Activated CD4-positive, alpha-beta memory T cell treated with anti-CD3 and anti-CD28 coated beads, Interleukin-2, amount 10 ng/mL, durations not matched to agents 7 days and 5 days (primary cell): Measurements from ENCODE around the gene MAP2K3. TPM values are rescaled to one million over a fixed set of nuclear protein-coding genes. Genes with fewer than 3 reads are reported as not detected.
A peak's percentile ranks its signal among the peaks of the same experiment; 100 is the strongest.

Experiments
- CTCF ChIA-PET: fragments of 350-600 bp; sonication (Branson Sonifier 250); formaldehyde crosslinking; loops from one replicate; lab custom pipeline; 2021; ENCODE audit warnings: antibody characterized with exemption, inconsistent platforms; lab: Charles Lee
- POLR2A ChIA-PET: fragments of 350-600 bp; sonication (Branson Sonifier 250); formaldehyde crosslinking; loops from one replicate; lab custom pipeline; 2021; ENCODE audit warnings: antibody characterized with exemption; lab: Charles Lee
- DNase-seq: peaks from one replicate; pipeline ENCODE4 v3.0.0-alpha.2; 2020
- H3K27ac Mint-ChIP-seq: one replicate; pipeline ENCODE4 v1.8.0; 2021; ENCODE audit warnings: mild to moderate bottlenecking, mixed read lengths
- H3K27me3 Mint-ChIP-seq: one replicate; pipeline ENCODE4 v1.8.0; 2021; ENCODE audit warnings: mixed read lengths
- H3K36me3 Mint-ChIP-seq: one replicate; pipeline ENCODE4 v1.8.0; 2021; ENCODE audit warnings: low read depth, mixed read lengths
- H3K4me1 Mint-ChIP-seq: one replicate; pipeline ENCODE4 v1.8.0; 2021; ENCODE audit warnings: mixed read lengths
- H3K4me3 Mint-ChIP-seq: one replicate; pipeline ENCODE4 v1.8.0; 2021; ENCODE audit warnings: mild to moderate bottlenecking, mixed read lengths
- H3K9me3 Mint-ChIP-seq: one replicate; pipeline ENCODE4 v1.8.0; 2021; ENCODE audit warnings: mixed read lengths
- total RNA-seq, 2 experiments: library from RNA; stranded (reverse); gene quantifications; one replicate each; pipeline ENCODE4 v1.2.3, GENCODE V29; 2021

MAP2K3 gene
- total RNA-seq, 2 experiments from 2014 or later = 74.2 to 76.0 TPM

DNA sequence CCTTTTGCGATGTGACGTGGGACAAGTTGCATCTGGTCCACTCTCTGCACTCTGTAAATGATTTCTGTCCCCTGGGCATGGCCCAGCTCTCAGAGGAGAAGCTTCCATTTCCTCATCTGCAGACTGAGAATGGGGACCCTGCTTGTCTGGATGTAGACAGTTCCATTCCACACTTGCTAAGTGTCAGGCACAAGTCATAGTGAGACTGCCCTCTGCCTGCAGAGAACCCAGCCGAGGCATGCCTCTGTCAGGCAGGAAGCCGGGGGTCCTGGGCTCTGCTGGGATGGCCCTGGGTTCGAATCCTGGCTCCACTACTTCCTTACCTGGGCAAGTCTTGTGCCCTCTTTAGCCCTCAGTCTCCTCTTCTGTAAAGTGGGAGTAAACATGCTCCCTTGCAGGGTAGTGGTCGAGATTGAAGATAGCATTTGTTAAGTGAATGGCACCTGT, 4.1 kb downstream of the MAP2K3 start:
- H3K27me3 Mint-ChIP-seq = no peaks in the 10 kb centered on the region
- H3K4me3 Mint-ChIP-seq = peak overlapping the region; percentile 97
- ChIA-PET POLR2A (interaction anchor here (0.8 to 3.7 kb wide), 8 partner anchors 9 to 263 kb away, joined by 3 to 23 read pairs (median 4); partner anchors contain the start of gene DHRS7B), CTCF (interaction anchor here (0.8 to 2.1 kb wide), 3 partner anchors 9 to 268 kb away, joined by 4 to 8 read pairs (median 5); partner anchors contain the start of gene TMEM11)
- peaks cover 42% of the 10 kb centered on the region for H3K4me1 Mint-ChIP-seq
- peaks cover 28% of the 10 kb centered on the region for H3K36me3 Mint-ChIP-seq
- peak; percentile 51 for DNase-seq
- peak overlapping the region; percentile 92 for H3K27ac Mint-ChIP-seq
- H3K9me3 Mint-ChIP-seq = no peaks in the 10 kb centered on the region

DNA sequence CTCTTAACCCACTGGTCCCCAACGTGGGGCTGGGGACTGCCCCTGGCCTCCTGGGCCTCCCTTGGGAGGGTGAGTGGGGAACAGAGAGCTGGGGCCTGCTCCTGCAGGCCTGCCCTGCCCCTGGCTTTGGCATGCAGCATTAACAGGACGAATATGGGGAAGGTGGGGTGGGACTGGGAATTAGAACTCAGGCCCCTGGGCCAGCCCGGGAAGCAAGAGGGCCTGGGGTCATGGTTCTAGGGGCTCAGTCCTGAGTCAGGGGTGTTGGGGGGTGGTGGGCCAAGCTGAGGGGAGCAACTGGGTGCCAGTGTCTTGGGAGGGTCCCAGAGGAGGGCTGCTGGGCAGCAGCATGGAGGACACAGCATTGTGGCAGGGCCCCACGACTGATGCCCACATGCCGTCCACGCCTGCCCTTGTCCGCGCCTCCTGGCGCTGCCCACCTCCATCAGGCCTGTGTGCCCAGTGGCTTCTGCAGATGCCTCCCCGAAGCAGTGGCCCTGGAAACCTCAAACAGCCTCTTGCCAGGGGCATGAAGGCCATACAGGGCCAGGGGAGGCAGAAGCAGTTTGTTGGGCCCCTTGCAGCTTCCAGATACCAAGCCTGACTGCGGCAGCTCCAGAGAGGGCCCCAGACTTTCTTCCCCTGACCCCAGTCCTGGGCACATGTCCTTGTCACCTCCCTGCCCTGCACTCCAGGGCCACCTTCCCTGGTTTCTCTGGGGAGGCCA, 4.8 kb downstream of the MAP2K3 start:
- CTCF ChIA-PET = no interaction called here
- Mint-ChIP-seq H3K9me3 (no peaks in the 10 kb centered on the region), H3K4me3 (no peak overlapping the region), H3K4me1 (peaks cover 42% of the 10 kb centered on the region), H3K27me3 (no peaks in the 10 kb centered on the region), H3K27ac (peak overlapping the region; percentile 92), H3K36me3 (peaks cover 28% of the 10 kb centered on the region)
- no peak for DNase-seq
- POLR2A ChIA-PET = interaction anchor here (0.7 kb wide), 1 partner anchor 21 kb away, joined by 3 read pairs; no protein-coding TSS in a partner anchor

- Mint-ChIP-seq H3K27ac (peak overlapping the region; percentile 10), H3K36me3 (peaks cover 30% of the 10 kb centered on the region), H3K4me3 (no peak overlapping the region), H3K9me3 (peaks cover 6% of the 10 kb centered on the region), H3K27me3 (no peaks in the 10 kb centered on the region), H3K4me1 (peaks cover 42% of the 10 kb centered on the region)
- CTCF ChIA-PET = no interaction called here
- DNase-seq = no peak
- POLR2A ChIA-PET = interaction anchor here (0.7 kb wide), 1 partner anchor 22 kb away, joined by 3 read pairs; no protein-coding TSS in a partner anchor
These were observed 5.5 kb downstream of the MAP2K3 start for GRCh38 chr17:21289902-21290571.

GRCh38 chr17:21291357-21291756, 6.8 kb downstream of the MAP2K3 start:
- H3K27me3 Mint-ChIP-seq = no peaks in the 10 kb centered on the region
- peaks cover 39% of the 10 kb centered on the region for H3K4me1 Mint-ChIP-seq
- peaks cover 10% of the 10 kb centered on the region for H3K9me3 Mint-ChIP-seq
- H3K4me3 Mint-ChIP-seq = no peak overlapping the region
- ChIA-PET CTCF (no interaction called here), POLR2A (no interaction called here)
- peaks cover 17% of the 10 kb centered on the region for H3K36me3 Mint-ChIP-seq
- no peak for DNase-seq
- no peak overlapping the region for H3K27ac Mint-ChIP-seq

DNA sequence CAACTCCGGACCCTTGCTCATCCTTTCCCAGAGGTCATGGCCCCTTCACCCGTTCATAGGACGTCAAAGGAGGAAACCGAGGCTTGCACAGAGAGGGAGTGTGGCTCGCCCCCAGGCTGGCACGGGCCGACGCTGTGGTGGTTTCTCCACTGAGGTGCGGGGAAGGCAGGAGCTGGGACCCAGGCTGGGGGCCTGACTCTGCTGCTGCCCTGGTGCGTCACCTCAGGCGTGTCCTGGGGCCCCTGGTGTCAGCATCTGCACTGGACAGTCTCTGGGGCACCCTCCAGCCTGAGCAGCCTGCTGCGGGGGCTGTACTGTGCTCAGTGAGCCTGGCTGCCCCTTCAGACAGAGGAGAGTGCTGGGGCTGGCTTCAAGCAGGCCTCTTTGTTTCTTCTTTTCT, 7.4 kb downstream of the MAP2K3 start:
- Mint-ChIP-seq H3K36me3 (peaks cover 15% of the 10 kb centered on the region), H3K27ac (no peak overlapping the region), H3K27me3 (no peaks in the 10 kb centered on the region), H3K4me1 (peaks cover 34% of the 10 kb centered on the region), H3K4me3 (no peak overlapping the region), H3K9me3 (peaks cover 10% of the 10 kb centered on the region)
- CTCF ChIA-PET = no interaction called here
- POLR2A ChIA-PET = no interaction called here
- no peak for DNase-seq

DNA sequence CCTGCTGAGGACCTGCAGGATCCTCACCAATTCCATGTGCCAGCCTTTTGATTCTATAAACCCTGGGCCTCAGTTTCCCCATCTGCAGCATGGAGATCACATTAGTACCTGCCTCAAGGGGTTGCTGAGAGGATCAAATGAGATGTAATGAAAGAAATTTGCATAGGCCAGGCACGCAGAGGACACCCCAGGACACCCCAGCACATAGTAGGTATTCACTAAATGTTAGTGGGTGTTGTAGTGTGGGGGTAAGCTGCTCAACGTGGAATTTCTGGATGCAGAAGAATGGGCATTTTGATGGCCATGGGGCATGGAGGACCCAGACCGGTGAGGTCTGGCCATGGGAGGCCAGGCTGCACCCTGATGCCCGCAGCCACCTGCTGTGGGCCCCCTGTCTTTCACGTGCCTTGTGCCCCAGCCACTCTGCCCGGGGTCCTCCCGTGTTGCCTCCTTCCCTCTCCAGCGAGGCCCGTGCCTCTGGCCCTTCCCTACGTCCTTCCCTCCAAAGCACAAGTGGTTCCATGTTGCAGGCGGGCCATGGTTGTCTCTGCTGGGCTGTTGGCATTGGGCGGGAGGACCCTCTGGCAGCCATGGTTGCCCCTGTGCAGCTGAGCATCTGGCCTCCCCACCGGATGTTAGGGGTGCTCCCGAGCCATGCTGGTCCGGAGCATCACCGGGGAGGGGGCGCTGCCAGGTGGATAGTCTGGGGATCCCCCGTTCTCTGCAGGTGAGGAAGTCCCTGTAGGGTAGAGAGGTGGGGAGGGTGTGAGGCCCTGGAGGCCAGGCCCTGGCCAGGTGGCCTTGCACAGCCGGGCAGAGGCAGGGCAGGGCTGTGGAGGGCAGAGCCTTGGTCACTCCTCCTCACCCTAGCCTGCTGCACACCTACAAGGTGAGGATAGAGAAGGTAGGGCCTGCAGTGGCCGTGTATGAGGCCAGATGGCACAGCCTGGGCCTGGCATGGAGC, 8.6 kb downstream of the MAP2K3 start:
- ChIA-PET POLR2A (no interaction called here), CTCF (no interaction called here)
- Mint-ChIP-seq H3K4me1 (peaks cover 21% of the 10 kb centered on the region), H3K4me3 (no peak overlapping the region), H3K27ac (no peak overlapping the region), H3K36me3 (peaks cover 11% of the 10 kb centered on the region), H3K27me3 (no peaks in the 10 kb centered on the region), H3K9me3 (peaks cover 10% of the 10 kb centered on the region)
- no peak for DNase-seq

GRCh38 chr17:21293831-21294210, 9.3 kb downstream of the MAP2K3 start:
- peaks cover 14% of the 10 kb centered on the region for H3K4me1 Mint-ChIP-seq
- peaks cover 16% of the 10 kb centered on the region for H3K36me3 Mint-ChIP-seq
- CTCF ChIA-PET = no interaction called here
- H3K4me3 Mint-ChIP-seq = no peak overlapping the region
- H3K27me3 Mint-ChIP-seq = no peaks in the 10 kb centered on the region
- H3K9me3 Mint-ChIP-seq = peaks cover 12% of the 10 kb centered on the region
- POLR2A ChIA-PET = no interaction called here
- no peak for DNase-seq
- H3K27ac Mint-ChIP-seq = no peak overlapping the region

DNA sequence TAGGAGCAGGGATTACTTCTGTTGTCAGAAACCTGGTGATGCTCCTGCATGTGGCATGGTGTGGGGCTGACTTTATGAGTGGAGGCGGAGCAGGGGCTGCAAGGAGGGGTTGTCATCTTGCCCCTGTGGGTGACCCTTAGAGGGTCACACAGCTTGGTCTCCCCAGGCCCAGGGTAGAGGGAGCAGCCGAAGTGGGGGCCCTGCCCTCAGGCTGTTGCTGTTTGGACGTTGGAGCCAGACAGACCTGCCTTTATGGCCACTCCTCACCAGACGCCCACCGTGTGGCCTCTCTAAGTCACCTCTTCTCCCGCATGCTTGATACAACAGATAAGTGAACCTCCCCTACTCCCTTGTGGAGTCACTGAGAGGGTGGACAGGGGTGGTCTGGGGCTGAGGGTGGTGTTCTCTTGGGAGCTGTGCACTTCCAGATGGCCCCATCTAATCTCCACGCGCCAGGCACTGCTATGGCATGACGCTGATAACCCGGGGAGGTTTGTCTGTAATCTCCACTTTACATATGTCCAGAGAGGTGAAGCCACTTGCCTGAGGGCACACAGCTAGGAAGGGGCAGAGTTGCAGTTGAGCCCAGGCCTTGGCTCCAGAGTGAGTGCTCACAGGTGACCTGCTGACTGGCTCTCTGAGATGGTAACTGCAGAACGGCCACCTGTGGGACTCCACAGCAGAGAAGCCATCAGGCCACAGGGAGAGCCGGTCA, 10.0 kb downstream of the MAP2K3 start:
- H3K27me3 Mint-ChIP-seq = no peaks in the 10 kb centered on the region
- ChIA-PET POLR2A (no interaction called here), CTCF (no interaction called here)
- H3K4me1 Mint-ChIP-seq = peaks cover 8% of the 10 kb centered on the region
- H3K27ac Mint-ChIP-seq = no peak overlapping the region
- no peak overlapping the region for H3K4me3 Mint-ChIP-seq
- no peak for DNase-seq
- peaks cover 21% of the 10 kb centered on the region for H3K36me3 Mint-ChIP-seq
- H3K9me3 Mint-ChIP-seq = peaks cover 12% of the 10 kb centered on the region

- peaks cover 12% of the 10 kb centered on the region for H3K9me3 Mint-ChIP-seq
- peaks cover 27% of the 10 kb centered on the region for H3K36me3 Mint-ChIP-seq
- H3K27ac Mint-ChIP-seq = no peak overlapping the region
- ChIA-PET CTCF (no interaction called here), POLR2A (no interaction called here)
- peaks cover 4% of the 10 kb centered on the region for H3K4me1 Mint-ChIP-seq
- H3K27me3 Mint-ChIP-seq = no peaks in the 10 kb centered on the region
- no peak overlapping the region for H3K4me3 Mint-ChIP-seq
- no peak for DNase-seq
These were observed 10.8 kb downstream of the MAP2K3 start for GRCh38 chr17:21295036-21295952.

DNA sequence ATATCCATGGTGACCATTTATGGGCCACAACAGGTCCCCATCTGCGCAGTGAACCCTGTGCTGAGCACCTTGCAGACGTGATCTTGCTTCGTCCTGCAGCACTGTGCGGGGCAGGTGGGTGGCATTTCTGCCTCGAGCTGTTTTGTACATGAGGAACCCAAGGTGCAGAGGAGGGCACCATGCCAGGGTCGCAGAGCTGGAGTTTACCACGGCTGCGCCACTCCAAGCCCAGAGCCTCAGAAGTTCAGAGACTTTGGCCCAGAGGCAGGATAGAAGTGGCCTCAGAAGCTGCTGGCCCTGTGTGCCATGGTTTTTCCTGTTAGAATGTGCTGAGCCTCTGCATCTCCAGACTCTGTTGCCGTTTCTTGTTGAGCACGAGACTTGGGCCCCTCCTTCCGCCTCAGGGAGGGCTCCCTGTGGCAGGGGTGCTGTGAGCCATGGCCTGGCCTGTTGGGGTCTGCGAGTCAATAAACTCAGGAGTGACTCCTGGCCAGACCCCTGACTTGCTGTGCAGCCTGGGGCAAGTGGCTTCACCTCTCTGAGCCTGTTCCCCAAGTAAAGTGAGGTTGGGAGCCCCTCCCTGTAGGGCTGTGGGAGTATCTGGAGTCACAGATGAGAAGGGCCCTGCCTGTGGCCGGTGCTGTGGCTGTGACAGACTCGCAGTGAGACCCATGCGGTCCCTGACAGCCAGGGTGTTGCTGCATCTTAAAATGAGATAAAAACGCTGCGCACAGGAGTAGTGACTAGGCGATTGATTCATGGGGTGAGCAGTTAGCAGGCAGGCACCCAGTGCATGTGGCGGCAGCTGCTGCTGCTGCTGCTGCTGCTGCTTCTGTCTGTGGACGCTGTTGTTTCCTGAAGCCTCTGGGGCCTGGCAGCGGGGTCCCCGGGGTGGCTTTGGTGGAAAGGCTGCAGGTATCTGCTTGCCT, 11.8 kb downstream of the MAP2K3 start:
- H3K4me3 Mint-ChIP-seq = no peak overlapping the region
- DNase-seq = no peak
- peaks cover 2% of the 10 kb centered on the region for H3K4me1 Mint-ChIP-seq
- POLR2A ChIA-PET = no interaction called here
- H3K9me3 Mint-ChIP-seq = peaks cover 14% of the 10 kb centered on the region
- CTCF ChIA-PET = no interaction called here
- peaks cover 33% of the 10 kb centered on the region for H3K36me3 Mint-ChIP-seq
- no peak overlapping the region for H3K27ac Mint-ChIP-seq
- H3K27me3 Mint-ChIP-seq = no peaks in the 10 kb centered on the region

GRCh38 chr17:21297026-21297520, 12.6 kb downstream of the MAP2K3 start:
- Mint-ChIP-seq H3K4me1 (peaks cover 2% of the 10 kb centered on the region), H3K4me3 (no peak overlapping the region), H3K27me3 (no peaks in the 10 kb centered on the region), H3K36me3 (peaks cover 35% of the 10 kb centered on the region), H3K9me3 (peaks cover 14% of the 10 kb centered on the region), H3K27ac (no peak overlapping the region)
- no peak for DNase-seq
- ChIA-PET CTCF (no interaction called here), POLR2A (no interaction called here)
